Measurements from ENCODE around the gene ZNF526.

DNA sequence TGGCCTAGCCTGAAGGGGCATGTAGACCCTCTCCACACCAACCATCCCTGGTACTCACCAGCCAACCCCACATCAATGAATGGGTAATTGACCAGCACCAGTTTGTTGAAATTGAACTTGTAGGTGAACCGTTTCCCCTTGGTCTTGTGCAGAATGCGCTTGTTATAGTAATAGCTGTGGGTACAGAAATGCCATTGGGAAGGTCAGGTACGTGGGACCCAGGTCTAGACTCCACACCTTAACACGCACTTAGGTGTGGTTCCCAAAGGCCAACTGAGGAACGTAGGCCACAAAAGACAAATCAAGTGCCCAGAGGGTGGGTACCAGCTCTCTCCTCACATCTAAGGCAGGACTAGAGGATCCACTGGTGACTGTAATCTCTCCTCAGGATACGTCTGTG lies 29.7 kb downstream of the ZNF526 start:
- TF ChIP-seq, protein P1, sequence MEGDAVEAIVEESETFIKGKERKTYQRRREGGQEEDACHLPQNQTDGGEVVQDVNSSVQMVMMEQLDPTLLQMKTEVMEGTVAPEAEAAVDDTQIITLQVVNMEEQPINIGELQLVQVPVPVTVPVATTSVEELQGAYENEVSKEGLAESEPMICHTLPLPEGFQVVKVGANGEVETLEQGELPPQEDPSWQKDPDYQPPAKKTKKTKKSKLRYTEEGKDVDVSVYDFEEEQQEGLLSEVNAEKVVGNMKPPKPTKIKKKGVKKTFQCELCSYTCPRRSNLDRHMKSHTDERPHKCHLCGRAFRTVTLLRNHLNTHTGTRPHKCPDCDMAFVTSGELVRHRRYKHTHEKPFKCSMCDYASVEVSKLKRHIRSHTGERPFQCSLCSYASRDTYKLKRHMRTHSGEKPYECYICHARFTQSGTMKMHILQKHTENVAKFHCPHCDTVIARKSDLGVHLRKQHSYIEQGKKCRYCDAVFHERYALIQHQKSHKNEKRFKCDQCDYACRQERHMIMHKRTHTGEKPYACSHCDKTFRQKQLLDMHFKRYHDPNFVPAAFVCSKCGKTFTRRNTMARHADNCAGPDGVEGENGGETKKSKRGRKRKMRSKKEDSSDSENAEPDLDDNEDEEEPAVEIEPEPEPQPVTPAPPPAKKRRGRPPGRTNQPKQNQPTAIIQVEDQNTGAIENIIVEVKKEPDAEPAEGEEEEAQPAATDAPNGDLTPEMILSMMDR (IDR thresholded peaks at IDR 0.05): no peak
- TF ChIP-seq POLR2A (IDR thresholded peaks at IDR 0.05): no peak
